Hematopoietic multipotent progenitor cell treated with erythropoietin and hydrocortisone succinate and interleukin-3 and kit ligand, for 17 days (in vitro differentiated cells): ENCODE results near the gene CDKN2B-AS1.

ENCODE experiments used
- DNase-seq: peaks from one replicate; pipeline ENCODE4 v3.0.0-alpha.2; 2015; ENCODE audit warnings: low spot score

CDKN2B-AS1 gene

DNA sequence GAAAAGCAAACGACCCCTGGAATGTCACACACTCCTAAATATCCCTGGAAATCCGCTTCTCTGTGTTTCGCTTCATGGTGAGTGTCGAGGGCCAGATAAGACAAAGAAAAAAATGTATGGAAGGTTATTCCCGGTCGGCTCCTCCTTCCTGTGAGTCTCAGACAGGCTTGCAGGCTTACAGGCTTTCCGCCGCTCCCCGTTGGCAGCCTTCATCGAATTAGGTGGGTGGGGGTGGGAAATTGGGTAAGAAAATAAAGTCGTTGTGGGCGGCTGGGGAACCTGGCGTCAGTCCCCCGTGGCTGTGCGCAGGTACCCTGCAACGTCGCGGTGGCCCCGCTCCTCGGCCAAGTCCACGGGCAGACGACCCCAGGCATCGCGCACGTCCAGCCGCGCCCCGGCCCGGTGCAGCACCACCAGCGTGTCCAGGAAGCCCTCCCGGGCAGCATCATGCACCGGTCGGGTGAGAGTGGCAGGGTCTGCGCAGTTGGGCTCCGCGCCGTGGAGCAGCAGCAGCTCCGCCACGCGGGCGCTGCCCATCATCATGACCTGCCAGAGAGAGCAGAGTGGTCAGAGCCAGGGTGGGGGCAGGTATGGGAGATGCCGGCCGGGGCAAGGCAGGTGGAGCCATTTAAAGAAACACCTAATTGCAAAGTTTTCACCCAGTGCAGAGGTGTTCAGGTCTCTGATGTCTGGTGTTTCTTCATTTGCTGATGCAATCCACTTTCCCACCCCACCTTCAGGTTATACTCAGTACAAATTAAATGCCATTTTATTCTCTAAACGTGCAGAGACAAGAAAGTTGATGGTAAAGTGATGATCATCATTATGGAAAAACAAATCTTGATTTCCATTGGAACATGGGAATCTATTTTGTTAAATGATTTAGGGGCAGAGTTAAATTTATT is 11.4 kb downstream of the CDKN2B-AS1 start:
- DNase-seq, result no peak

DNA sequence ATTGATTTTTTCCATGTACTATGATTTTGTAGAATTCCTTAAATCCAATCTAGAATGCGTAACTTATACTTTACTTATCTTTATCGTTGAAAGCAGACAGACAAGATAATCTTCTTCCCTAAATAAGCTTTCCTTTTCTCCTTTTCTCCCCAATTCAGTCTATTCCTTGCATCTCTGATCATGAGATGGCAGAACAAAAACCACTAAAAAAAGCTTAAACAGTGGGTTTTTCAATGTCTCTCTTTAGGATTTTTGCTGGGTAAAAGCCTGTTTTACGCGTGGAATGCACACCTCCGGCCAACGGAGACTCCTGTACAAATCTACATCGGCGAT is 13.8 kb downstream of the CDKN2B-AS1 start:
- DNase-seq, result no peak

DNA sequence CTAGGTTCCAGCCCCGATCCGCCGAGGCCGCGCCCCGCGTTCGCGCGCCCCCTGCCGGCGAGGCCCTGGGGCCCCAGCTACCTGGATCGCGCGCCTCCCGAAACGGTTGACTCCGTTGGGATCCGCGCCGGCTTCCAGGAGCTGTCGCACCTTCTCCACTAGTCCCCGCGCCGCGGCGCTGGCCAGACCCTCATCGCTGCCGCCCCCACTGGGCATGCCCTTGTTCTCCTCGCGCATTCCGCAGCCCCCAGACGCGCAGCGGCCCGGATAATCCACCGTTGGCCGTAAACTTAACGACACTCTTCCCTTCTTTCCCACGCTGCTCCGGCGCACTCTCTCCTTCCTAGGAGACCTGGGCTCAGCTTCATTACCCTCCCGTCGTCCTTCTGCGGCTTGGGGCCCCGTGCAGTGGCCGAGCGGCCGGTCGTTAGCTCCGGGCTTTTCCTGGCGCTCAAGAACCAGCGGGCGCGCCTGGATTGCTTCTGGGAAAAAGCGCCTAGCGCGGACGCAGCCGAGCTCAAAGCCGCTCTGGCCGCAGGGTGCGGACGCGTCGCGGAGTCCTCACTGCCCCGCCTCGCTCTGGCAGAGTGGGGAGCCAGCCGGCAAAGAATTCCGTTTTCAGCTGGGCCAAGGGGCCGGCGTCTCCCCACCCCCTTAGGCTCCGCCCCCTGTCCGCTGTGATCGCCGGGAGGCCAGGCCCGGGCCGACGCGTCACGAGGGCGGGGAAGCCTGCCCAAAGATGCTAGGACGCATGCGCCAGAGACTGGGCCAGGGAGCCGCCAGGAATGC is 14.3 kb downstream of the CDKN2B-AS1 start, which contains the start of gene CDKN2B:
Gene CDKN2B (minus strand): TSS at position 589 of the 789 bp plus-strand sequence. CDS start 352 bp downstream, at position 237.
- DNase-seq, result peak; percentile 91

DNA sequence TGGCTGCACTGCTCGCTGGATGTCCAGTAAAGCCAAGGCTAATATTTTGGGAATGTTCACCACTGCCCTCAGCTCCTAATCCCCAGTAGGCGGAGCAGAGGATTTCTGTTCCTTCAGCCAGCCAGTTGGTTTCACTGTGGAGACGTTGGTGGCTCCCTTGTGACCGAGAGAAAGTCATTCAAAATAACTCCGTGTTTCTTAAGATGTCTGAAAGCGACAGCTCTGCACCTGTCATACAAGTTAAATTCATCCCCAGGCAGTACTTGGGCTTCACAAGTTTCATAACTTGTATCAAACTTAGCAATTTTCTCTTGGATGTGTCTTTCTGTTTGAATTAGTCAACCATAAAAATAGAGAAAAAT is 14.9 kb downstream of the CDKN2B-AS1 start:
- no peak for DNase-seq

DNA sequence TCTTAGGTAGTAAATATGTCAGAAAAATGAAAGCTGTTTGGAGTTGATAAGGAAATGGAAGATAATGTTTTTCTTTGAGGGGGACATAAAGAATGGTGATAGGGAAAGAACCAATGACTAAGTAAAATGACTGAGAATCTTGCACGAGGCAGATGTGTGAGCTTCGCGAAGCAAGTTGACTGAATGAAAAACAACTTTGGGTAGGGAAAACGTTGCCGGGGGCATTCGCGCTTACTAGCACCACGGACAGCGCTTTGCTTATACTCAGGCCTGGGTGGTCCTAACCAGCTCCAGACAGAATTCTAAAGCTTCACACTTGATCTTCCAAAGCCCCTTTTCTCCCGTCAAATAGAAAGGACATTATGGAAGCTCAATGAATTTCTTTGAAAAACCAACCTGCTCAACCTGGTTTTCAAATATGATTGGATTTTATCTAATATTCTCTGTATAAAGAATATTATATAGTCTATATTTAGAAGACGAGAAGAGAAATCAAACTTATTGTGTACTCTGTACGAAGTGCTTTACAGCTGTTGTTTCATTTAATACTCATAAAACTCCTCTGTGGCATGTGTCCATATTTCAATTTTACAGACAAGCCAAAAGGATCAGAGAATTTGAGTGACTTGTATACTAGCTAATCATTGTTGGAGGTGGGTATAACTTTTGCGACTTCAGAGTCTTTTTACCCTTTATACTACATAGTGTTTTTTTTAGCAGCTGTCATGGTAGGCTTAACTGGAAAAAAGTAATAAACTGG is 16.5 kb downstream of the CDKN2B-AS1 start:
- peak; percentile 26 for DNase-seq

DNA sequence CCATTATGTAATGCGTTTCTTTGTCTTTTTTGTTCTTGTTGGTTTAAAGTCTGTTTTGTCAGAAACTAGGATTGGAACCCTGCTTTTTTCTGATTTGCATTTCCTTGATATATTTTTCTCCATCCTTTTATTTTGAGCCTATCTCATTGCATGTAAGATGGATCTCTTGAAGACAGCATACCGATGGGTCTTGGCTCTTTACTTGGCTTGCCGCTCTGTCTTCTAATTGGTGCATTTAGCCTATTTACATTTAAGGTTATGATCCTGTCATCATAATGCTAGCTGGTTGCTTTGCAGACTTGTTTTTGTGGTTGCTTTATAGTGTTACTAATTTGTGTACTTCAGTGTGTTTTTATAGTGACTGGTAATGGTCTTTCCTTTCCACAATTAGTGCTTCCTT is 27.8 kb downstream of the CDKN2B-AS1 start:
- DNase-seq, result no peak

DNA sequence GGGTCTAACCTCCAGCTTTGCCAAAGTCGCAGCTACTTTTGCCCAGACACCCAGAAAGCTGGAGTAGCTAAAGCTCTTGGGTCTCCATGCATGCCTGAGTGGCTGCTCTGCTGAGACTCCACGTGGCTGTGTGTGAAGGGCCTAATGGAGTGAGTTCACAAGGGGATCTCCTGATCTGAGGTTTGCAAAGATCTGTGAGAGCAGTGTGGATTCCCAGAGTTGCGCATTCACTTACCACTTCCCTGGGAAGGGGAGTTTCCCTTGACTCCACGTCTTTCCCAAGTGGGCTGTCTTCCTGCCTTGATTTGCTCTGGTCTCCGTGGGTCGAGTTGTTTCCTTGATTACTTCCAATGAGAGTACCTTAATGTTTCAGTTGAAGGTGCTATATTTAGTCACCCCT is 32.1 kb downstream of the CDKN2B-AS1 start:
- no peak for DNase-seq

DNA sequence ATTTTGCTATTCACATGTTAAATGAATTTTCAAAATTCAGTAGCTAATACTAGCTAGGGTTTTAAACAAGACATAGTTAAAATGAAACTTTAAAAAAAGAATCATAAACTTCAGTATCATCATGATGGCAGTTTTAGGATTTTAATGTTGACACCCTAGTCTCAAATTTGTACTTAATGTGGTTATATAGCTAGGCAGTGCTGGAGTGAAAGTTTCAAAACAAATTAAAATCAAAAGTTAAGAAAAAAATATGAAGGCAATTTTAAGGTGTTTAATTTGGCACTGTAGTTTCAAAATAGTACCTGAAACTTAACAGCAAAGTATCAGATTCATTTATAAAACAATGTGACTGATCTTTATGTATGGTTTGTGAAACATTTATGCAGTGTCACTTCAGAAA is 33.8 kb downstream of the CDKN2B-AS1 start:
- no peak for DNase-seq

DNA sequence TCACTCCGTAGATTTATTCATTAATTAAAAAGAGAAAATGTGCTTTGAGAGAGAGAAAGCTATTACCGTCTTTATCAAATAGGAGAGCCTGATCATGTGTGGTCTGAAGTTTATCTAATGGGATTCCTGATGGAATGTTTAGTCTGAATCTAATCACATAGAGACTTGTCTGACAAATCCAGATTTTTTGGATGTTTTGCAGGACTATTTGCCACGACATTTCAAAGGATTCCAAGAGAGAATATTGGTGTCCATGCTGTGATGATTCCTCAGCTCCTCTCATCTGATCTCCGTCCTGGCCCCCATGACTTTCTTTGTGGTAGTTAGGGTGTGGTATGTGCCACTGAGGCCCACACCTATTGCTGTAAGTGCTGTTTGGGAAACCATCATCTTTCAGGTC is 34.6 kb downstream of the CDKN2B-AS1 start:
- DNase-seq, result no peak

DNA sequence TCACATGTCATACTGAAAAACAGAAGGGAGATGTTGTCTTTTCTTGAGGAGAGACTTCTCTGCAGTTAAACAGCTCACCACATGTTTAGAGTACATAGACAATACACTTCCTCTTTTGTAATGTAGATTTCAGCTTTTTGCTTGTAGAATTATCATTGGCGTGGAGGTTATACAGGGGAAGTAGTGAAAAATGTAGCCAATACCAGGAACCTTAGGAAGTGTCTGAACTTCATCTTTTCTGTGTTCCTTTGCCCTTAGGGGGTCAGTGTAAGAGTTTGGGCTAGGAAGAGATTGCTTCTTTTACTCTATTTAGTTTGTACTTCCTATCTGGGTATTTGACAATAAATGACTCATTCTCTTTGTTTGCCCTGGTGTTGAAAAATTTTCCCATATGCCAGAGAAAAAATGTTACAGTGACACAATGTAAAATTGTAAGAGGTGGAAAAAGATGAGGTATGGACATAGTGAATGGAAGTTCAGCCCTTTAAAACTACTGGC is 35.6 kb downstream of the CDKN2B-AS1 start:
- no peak for DNase-seq

DNA sequence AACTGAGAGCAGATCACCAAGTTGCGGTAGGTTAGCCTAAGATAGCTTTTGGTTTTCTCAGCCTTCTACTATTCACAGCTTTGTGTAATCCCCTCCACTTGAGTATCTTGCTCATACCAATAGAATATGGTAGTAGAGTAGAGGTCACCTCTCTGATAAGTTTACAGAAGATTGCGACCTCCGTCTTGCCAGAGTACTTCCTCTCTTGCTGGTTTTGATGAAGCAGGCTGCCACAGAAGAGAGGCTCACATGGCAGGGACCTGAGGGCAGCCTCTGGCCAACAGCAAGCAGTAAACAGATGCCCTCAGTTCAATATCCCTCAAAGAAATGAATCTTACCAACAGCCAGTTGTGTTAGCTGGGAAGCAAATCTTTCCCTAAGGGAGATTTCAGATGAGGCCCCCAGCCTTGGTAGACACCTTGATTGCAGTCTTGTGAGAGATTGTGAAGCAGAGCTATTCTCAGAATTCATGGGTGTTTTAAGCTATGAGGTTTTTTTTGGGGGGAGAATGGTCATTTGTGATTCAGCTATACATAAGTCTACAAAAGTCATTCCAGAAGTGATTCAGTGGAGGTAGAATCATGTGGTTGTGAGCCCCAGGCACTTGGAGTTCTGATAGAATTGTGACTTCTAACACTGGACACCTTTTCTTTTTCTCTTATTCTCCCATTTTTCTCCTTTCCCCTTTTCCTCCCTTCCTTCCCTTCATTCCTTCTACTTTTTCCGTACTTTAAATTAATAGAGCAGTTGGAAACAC is 37.2 kb downstream of the CDKN2B-AS1 start:
- DNase-seq, result no peak

DNA sequence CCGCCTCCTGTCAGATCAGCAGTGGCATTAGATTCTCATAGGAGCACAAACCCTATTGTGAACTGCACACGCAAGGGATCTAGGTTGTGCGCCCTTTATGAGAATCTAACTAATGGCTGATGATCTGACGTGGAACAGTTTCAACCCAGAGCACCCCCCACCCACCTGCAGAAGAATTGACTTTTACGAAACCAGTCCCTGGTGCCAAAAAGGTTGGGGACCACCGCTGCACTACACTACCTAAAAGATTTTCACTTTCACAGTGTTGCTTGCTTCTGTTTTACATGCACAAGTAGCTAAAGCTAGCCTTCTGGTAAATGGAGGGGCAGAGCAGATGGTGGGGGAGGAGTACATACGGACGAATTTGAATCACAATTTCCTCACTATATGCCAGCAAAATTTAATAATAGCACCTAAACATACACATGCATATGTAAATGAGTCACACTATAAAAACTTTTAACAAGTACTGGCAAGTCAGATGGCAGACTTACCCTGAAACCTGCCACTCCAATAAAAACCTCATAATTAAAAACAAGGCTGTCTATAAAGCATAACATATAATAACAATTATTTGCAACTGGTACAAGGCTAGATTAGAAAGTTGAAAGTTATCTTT is 38.5 kb downstream of the CDKN2B-AS1 start:
- no peak for DNase-seq

DNA sequence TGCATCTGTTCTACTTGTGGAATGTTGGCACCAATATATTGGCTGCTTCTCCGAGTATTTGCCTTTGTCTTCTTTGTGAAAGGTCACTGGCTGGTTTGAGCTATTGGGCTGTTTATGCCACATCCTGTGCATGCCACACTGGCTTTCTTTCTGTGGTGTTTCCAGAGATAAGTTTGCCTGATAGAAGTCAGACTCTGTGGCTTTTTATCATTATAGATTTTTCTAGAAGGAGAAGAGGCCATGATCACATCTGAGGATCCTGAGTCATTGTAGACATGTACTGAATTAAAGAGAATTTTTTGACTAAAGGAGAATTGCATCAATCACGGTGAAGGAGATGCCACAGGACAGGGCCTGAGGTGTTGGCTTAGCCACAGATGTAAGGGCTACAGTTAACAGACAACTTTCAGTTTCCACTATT is 41.0 kb downstream of the CDKN2B-AS1 start:
- DNase-seq, result no peak

DNA sequence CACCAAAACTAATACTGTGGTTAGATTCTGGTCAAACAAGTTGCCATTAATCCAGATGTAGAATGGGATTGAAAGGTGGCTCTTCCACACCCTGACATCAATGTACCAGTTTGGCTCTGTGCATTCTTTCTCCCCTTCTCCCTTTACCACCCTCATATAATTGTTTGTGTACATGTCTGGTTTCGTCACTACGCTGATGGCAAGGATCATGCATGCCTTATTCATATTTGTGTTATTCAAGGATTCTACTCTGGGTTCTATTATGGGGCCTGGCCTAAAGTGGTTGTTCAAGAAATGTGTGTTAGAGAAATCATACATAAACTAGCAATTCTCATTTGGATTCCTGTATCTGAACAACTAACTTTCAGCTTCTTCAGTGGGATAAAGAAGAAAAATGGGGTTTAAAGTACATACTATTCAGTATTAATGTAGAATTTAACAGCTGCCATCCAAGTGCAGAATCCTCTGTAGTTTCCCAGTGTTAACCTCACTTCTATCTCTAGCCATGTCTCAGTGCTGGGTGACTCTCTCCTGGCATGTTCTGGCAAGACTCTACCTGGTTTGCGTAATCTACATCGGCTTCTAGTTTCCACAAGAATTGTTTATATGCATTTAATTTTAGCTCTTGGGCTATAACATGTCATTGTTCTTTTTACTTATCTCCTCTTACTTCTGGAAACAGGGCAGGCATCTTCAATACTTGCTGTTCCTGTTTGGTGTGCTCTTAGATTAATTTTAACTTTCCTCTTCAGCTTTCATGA is 42.5 kb downstream of the CDKN2B-AS1 start:
- DNase-seq, result no peak

DNA sequence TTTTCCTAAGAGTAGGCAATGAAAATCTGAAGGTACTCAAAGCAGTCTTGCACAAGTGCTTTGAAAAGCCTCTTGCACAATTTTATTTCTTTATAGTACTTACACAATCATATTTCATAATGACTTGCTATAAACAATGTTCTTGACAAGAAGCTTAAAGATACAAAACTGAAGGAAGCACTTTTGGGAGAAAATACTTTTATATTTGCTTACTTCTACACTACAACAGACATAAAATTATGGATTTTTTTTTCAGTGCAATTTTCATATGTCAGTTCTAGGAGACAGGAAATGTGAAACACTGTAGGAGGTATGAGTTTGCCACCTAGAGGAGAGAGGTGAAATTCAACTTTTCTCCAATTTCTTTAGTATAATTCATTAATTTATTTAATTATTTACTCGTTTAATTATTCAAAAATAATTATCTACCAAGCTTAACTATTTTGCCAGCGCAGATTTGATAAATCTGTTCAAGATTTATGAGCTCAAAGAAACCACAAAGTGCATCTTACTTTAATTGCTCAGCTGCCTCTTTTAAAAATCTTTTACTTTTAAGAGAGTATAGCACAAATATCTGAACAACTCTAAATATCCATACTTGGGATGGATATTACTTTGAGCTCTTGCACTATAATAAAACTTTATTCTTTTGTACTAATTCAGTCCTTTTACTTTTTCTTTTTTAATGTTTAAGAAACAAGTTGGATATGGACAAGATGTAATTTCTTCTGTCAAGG is 43.5 kb downstream of the CDKN2B-AS1 start:
- peak; percentile 6 for DNase-seq

DNA sequence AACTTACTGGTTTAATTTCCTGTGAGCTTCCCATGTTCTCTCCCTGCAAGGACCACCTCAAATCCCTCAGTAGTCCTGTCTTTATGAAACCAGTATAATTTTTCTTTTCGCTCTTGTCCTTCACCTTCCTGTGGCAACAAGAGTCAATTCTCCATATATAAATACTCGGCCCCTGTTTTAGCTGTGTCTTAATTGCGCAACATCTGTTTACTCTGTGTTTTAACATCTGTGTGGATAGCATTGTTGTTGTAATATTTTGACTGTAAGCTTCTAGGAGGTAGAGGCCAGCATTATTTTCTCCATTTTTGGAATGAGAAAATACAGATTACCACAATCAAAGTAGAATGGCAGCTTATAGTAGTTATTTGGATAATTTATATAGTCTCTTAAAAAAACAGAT is 44.7 kb downstream of the CDKN2B-AS1 start:
- no peak for DNase-seq

DNA sequence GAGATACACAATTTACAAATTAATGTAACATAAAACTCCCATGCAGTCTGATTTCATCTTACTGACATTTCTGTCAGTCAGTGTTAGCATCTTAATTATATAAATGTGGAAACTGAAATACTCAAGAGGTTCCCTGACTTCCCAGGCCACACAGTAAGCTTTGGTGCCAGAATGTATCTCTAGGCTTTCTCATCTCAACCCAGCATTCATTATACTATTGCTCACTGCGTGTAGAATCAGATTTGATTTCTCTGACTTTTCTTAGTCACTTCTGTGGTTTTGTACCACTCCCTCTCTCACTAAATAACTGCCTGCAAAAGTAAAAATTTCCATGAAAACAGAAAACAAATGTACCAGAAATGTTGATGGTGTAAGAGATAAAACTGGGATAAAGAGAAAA is 46.2 kb downstream of the CDKN2B-AS1 start:
- no peak for DNase-seq

DNA sequence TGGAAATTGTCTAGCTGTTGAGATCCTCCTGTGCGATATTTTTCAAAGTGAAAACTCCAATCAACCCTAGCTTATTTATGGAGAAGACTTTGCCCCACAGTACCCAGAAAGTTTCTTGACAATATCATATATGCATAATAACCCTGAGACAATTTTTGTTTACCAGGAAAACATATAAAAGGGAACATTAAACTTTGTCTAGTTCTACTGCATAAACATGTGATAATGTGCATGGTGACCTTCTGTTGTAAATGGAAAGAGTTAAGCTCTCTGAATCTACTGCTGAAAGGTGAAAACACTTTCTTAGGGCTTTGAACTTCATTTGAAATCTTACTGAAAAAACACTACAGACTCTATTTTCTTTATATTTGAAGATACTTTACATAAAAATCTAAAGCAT is 46.8 kb downstream of the CDKN2B-AS1 start:
- DNase-seq, result no peak

DNA sequence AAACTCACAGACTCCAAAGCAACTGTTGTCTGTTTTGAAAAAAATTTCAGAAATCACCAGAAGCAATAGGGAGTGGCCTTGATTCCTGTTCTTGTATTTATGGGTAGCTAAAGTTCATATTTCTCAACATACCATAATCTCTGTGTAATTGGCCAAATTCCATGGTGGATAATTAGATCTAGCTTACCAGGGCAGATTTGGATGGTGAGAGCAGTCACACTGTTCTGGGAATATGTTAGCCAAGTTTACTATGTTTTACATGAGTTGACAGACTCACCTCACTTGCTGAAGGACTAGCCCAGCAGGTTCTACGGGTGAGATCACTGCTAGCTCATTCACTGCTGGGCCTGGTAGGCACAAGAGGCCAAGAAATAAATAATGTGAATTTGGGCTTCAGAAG is 47.2 kb downstream of the CDKN2B-AS1 start:
- DNase-seq, result no peak

DNA sequence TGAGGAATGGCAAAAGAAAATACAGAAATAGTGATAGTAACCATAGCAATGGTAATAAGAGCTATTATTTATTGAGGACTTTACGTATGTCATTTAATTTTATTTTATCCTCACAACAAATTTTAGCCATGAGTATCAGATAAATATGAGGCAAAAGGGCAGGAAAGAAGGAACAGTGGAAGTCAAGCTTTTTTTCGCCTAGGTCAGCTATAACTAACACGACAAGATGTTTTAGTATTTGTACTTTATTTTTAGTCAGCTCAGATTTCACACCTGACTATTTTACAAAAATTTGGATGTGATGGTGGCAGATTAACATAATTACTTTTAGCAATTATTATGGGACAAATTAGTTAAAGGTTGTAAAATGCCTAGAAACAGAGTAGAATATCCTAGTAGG is 49.3 kb downstream of the CDKN2B-AS1 start:
- DNase-seq, result no peak
